CD4-positive, alpha-beta memory T cell (primary cell): ENCODE results near the gene CNTN2. TPM values are rescaled to one million over a fixed set of nuclear protein-coding genes. Genes with fewer than 3 reads are reported as not detected.
A peak's percentile ranks its signal among the peaks of the same experiment; 100 is the strongest.

Experiments
- CTCF ChIA-PET: fragments of 350-600 bp; sonication (Branson Sonifier 250); formaldehyde crosslinking; loops from one replicate; lab custom pipeline; 2021; ENCODE audit warnings: inconsistent platforms; ENCODE audit not compliant: partially characterized antibody; lab: Charles Lee
- POLR2A ChIA-PET: fragments of 350-600 bp; sonication (Branson Sonifier 250); formaldehyde crosslinking; loops from one replicate; lab custom pipeline; 2021; ENCODE audit not compliant: partially characterized antibody; lab: Charles Lee
- DNase-seq, 5 donors: peaks; one replicate each; pipeline versions ENCODE4 v3.0.0 to v3.0.0-alpha.2; 2020 to 2022; ENCODE audit warnings: mixed read lengths in 1 of 5
- H3K27ac ChIP-seq: one replicate; pipeline ENCODE4 v1.7.0; 2013; ENCODE audit warnings: low read depth, low read length
- H3K27me3 ChIP-seq: 2 replicates; pipeline ENCODE4 v1.7.0; 2013; ENCODE audit warnings: mild to moderate bottlenecking, low read length, moderate library complexity; ENCODE audit not compliant: insufficient read depth
- H3K36me3 ChIP-seq: 2 replicates; pipeline ENCODE4 v1.7.0; 2013; ENCODE audit warnings: mild to moderate bottlenecking, low read length, moderate library complexity; ENCODE audit not compliant: insufficient read depth
- H3K4me1 ChIP-seq: 2 replicates; pipeline ENCODE4 v1.7.0; 2013; ENCODE audit warnings: mild to moderate bottlenecking, low read length, moderate library complexity; ENCODE audit not compliant: insufficient read depth
- H3K4me3 ChIP-seq, 2 donors: one replicate each; pipeline ENCODE4 v1.7.0; 2013; ENCODE audit warnings: low read length in 2 of 2, mild to moderate bottlenecking in 1 of 2
- H3K9me3 ChIP-seq, 2 donors: one replicate each; pipeline ENCODE4 v1.7.0; 2013; ENCODE audit warnings: low read length in 2 of 2, control low read depth in 1 of 2; ENCODE audit not compliant: control insufficient read depth in 1 of 2
- H3K27ac Mint-ChIP-seq, 7 donors: one replicate each; pipeline ENCODE4 v1.8.0; 2020 to 2021; ENCODE audit warnings: mixed read lengths in 7 of 7, mild to moderate bottlenecking in 6 of 7, inconsistent platforms in 3 of 7, moderate library complexity in 3 of 7
- H3K27me3 Mint-ChIP-seq, 2 donors: one replicate each; pipeline ENCODE4 v1.8.0; 2020 to 2021; ENCODE audit warnings: mixed read lengths in 2 of 2
- H3K36me3 Mint-ChIP-seq, 2 donors: one replicate each; pipeline ENCODE4 v1.8.0; 2020 to 2021; ENCODE audit warnings: mixed read lengths in 2 of 2, inconsistent platforms in 1 of 2, mild to moderate bottlenecking in 1 of 2
- H3K4me1 Mint-ChIP-seq, 4 donors: one replicate each; pipeline ENCODE4 v1.8.0; 2020 to 2021; ENCODE audit warnings: mixed read lengths in 4 of 4, mild to moderate bottlenecking in 1 of 4
- H3K4me3 Mint-ChIP-seq, 8 donors: one replicate each; pipeline ENCODE4 v1.8.0; 2020 to 2021; ENCODE audit warnings: mixed read lengths in 8 of 8, mild to moderate bottlenecking in 7 of 8, moderate library complexity in 6 of 8, inconsistent platforms in 3 of 8
- H3K9me3 Mint-ChIP-seq, 8 donors: one replicate each; pipeline ENCODE4 v1.8.0; 2020 to 2021; ENCODE audit warnings: mixed read lengths in 8 of 8, mild to moderate bottlenecking in 5 of 8, inconsistent platforms in 3 of 8, moderate library complexity in 1 of 8
- intact Hi-C: fragments of 100-400 bp; cut with micrococcal nuclease; formaldehyde crosslinking; loops from one replicate; pipeline ENCODE4 v1.15.1; 2023
- polyA plus RNA-seq, 2 donors: library from polyadenylated mRNA; unstranded; fragments of 300-500 nt; fragmentation: Illumina TruSeq; gene quantifications; one replicate each; pipeline ENCODE4 v1.2.3, GENCODE V29; 2021
- total RNA-seq, 2 experiments: library from RNA; stranded (reverse); gene quantifications; one replicate each; pipeline ENCODE4 v1.2.3, GENCODE V29; 2021

CNTN2 gene
- total and polyA plus RNA-seq, 4 experiments from 2014 or later, result not detected

DNA sequence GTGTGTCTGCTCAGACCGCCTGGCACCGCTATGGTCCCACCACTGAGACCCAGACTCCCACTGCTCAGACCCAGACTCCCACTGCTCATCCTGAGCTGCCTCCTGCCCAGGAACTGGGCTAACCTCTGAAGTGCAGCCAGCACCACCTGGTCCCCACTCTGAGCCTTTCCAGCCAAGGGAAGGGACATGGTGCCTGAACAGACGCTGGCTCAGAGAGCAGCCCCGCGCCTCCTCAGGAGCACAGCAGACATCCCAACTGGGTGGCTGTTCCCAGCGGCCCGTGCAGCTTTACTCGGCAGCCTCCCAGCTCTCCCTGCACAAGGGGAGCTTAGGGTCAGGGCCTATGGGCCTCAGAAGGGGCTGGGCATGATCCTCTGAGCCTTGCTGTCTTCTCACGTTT, 27.8 kb upstream of the CNTN2 start:
- ChIA-PET POLR2A (no interaction called here), CTCF (no interaction called here)
- Mint-ChIP-seq H3K27ac (no peak overlapping the region), H3K4me3 (no peak overlapping the region), H3K36me3 (no peaks in the 10 kb centered on the region), H3K4me1 (no peaks in the 10 kb centered on the region), H3K27me3 (peaks cover 3 to 4% of the 10 kb centered on the region in 2 donors), H3K9me3 (no peaks in the 10 kb centered on the region)
- H3K4me1 ChIP-seq, result no peaks in the 10 kb centered on the region
- no peak overlapping the region for H3K4me3 ChIP-seq
- intact Hi-C loops, result no loop called here
- H3K27me3 ChIP-seq, result no peaks in the 10 kb centered on the region
- no peaks in the 10 kb centered on the region for H3K9me3 ChIP-seq
- no peak for DNase-seq
- no peak overlapping the region for H3K27ac ChIP-seq
- H3K36me3 ChIP-seq, result no peaks in the 10 kb centered on the region

- no peaks in the 10 kb centered on the region for H3K36me3 ChIP-seq
- peaks cover 3 to 4% of the 10 kb centered on the region in 2 donors for H3K27me3 Mint-ChIP-seq
- no peaks in the 10 kb centered on the region for H3K4me1 Mint-ChIP-seq
- H3K36me3 Mint-ChIP-seq, result no peaks in the 10 kb centered on the region
- intact Hi-C loops, result no loop called here
- no peak overlapping the region for H3K27ac ChIP-seq
- no peak for DNase-seq
- POLR2A ChIA-PET, result no interaction called here
- CTCF ChIA-PET, result no interaction called here
- no peaks in the 10 kb centered on the region for H3K4me1 ChIP-seq
- H3K27me3 ChIP-seq, result no peaks in the 10 kb centered on the region
- no peak overlapping the region for H3K4me3 Mint-ChIP-seq
- no peak overlapping the region for H3K27ac Mint-ChIP-seq
- H3K9me3 Mint-ChIP-seq, result no peaks in the 10 kb centered on the region
- no peak overlapping the region for H3K4me3 ChIP-seq
- H3K9me3 ChIP-seq, result no peaks in the 10 kb centered on the region
Observed at GRCh38 chr1:205016075-205016474, 26.9 kb upstream of the CNTN2 start.

- Mint-ChIP-seq H3K36me3 (no peaks in the 10 kb centered on the region), H3K4me1 (no peaks in the 10 kb centered on the region), H3K9me3 (no peaks in the 10 kb centered on the region), H3K4me3 (no peak overlapping the region), H3K27ac (no peak overlapping the region), H3K27me3 (peaks cover 3 to 4% of the 10 kb centered on the region in 2 donors)
- Histone ChIP-seq H3K4me1 (no peaks in the 10 kb centered on the region), H3K9me3 (no peaks in the 10 kb centered on the region), H3K36me3 (no peaks in the 10 kb centered on the region), H3K4me3 (no peak overlapping the region), H3K27ac (no peak overlapping the region), H3K27me3 (no peaks in the 10 kb centered on the region)
- ChIA-PET CTCF (no interaction called here), POLR2A (no interaction called here)
- intact Hi-C loops, result no loop called here
- no peak for DNase-seq
Observed at GRCh38 chr1:205016584-205016983, 26.4 kb upstream of the CNTN2 start.

DNA sequence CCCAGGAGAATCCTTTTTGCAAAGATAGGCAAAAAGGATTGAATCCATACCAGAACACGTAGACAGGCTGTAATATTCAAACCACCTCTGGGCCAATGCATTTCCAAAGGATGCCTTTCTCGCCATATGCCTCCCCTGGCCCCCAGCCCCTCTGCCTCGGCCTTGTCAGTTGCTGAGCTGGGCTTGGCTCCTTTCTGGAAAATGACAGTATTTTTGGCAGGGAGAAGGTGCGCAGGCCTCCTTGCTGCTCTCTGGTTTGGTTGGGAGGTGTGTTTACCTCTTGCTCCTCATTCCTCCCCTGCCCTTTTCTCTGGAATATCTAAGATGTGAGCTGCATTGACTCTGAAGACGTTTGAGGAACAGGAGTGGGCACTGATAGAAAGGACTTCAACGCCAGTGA, 26.0 kb upstream of the CNTN2 start:
- Histone ChIP-seq H3K36me3 (no peaks in the 10 kb centered on the region), H3K27ac (no peak overlapping the region), H3K4me1 (no peaks in the 10 kb centered on the region), H3K4me3 (no peak overlapping the region), H3K9me3 (no peaks in the 10 kb centered on the region), H3K27me3 (no peaks in the 10 kb centered on the region)
- no peak for DNase-seq
- no peak overlapping the region for H3K4me3 Mint-ChIP-seq
- H3K4me1 Mint-ChIP-seq, result no peaks in the 10 kb centered on the region
- H3K27ac Mint-ChIP-seq, result no peak overlapping the region
- H3K27me3 Mint-ChIP-seq, result peaks cover 3 to 4% of the 10 kb centered on the region in 2 donors
- ChIA-PET POLR2A (no interaction called here), CTCF (no interaction called here)
- no peaks in the 10 kb centered on the region for H3K36me3 Mint-ChIP-seq
- no peaks in the 10 kb centered on the region for H3K9me3 Mint-ChIP-seq
- intact Hi-C loops, result no loop called here

DNA sequence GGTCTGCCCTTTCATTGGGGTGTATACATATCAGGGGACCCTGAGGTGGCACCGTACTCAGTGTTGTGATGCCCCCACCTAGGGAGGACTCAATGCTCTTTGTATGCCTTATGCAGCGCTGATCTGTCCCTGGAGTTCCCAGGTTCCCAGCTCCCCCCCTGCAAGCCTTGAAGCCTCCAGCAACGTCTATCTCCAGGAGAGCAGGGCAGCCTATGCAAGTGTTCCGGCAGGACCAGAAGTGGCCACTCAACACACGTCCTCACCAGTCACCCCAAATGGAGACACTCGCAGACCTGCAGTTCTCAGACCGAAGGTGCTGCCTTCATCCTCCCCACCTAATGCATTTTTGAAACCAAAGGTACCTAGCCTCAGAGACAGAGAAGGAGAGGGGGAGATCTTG, 25.2 kb upstream of the CNTN2 start:
- Mint-ChIP-seq H3K27me3 (peaks cover 6% of the 10 kb centered on the region in 2 donors), H3K27ac (peak overlapping the region in 1 of 7 donors; percentile 8), H3K4me1 (no peaks in the 10 kb centered on the region), H3K36me3 (no peaks in the 10 kb centered on the region), H3K4me3 (no peak overlapping the region), H3K9me3 (no peaks in the 10 kb centered on the region)
- Histone ChIP-seq H3K4me3 (no peak overlapping the region), H3K36me3 (no peaks in the 10 kb centered on the region), H3K4me1 (no peaks in the 10 kb centered on the region), H3K9me3 (no peaks in the 10 kb centered on the region), H3K27ac (no peak overlapping the region), H3K27me3 (no peaks in the 10 kb centered on the region)
- CTCF ChIA-PET, result no interaction called here
- intact Hi-C loops, result no loop called here
- DNase-seq, result no peak
- POLR2A ChIA-PET, result no interaction called here

- H3K27ac Mint-ChIP-seq, result no peak overlapping the region
- Histone ChIP-seq H3K27me3 (no peaks in the 10 kb centered on the region), H3K4me3 (no peak overlapping the region), H3K27ac (no peak overlapping the region), H3K36me3 (no peaks in the 10 kb centered on the region), H3K4me1 (no peaks in the 10 kb centered on the region), H3K9me3 (no peaks in the 10 kb centered on the region)
- H3K4me3 Mint-ChIP-seq, result no peak overlapping the region
- H3K4me1 Mint-ChIP-seq, result no peaks in the 10 kb centered on the region
- H3K9me3 Mint-ChIP-seq, result no peaks in the 10 kb centered on the region
- intact Hi-C loops, result no loop called here
- ChIA-PET CTCF (no interaction called here), POLR2A (no interaction called here)
- H3K36me3 Mint-ChIP-seq, result no peaks in the 10 kb centered on the region
- H3K27me3 Mint-ChIP-seq, result peaks cover 6% of the 10 kb centered on the region in 2 donors
- no peak for DNase-seq
Observed at GRCh38 chr1:205018381-205018780, 24.6 kb upstream of the CNTN2 start.

- Mint-ChIP-seq H3K36me3 (no peaks in the 10 kb centered on the region), H3K9me3 (no peaks in the 10 kb centered on the region), H3K4me1 (no peaks in the 10 kb centered on the region), H3K27me3 (peaks cover 5 to 7% of the 10 kb centered on the region in 2 donors), H3K27ac (no peak overlapping the region), H3K4me3 (no peak overlapping the region)
- intact Hi-C loops, result no loop called here
- ChIA-PET CTCF (no interaction called here), POLR2A (no interaction called here)
- H3K4me3 ChIP-seq, result no peak overlapping the region
- no peaks in the 10 kb centered on the region for H3K9me3 ChIP-seq
- no peaks in the 10 kb centered on the region for H3K4me1 ChIP-seq
- H3K27ac ChIP-seq, result no peak overlapping the region
- H3K27me3 ChIP-seq, result no peaks in the 10 kb centered on the region
- no peaks in the 10 kb centered on the region for H3K36me3 ChIP-seq
- no peak for DNase-seq
Observed at GRCh38 chr1:205020466-205020865, 22.5 kb upstream of the CNTN2 start.

- ChIA-PET CTCF (no interaction called here), POLR2A (no interaction called here)
- no peaks in the 10 kb centered on the region for H3K36me3 Mint-ChIP-seq
Observed at GRCh38 chr1:205024679-205025078, 18.3 kb upstream of the CNTN2 start.

More at GRCh38 chr1:205024679-205025078, 18.3 kb upstream of the CNTN2 start:
- no peaks in the 10 kb centered on the region for H3K36me3 ChIP-seq
- H3K9me3 ChIP-seq, result no peaks in the 10 kb centered on the region
- H3K9me3 Mint-ChIP-seq, result no peaks in the 10 kb centered on the region
- H3K4me1 Mint-ChIP-seq, result no peaks in the 10 kb centered on the region
- intact Hi-C loops, result no loop called here
- no peak overlapping the region for H3K27ac ChIP-seq
- H3K27me3 Mint-ChIP-seq, result peaks cover 4 to 5% of the 10 kb centered on the region in 2 donors
- H3K4me3 ChIP-seq, result no peak overlapping the region
- no peaks in the 10 kb centered on the region for H3K4me1 ChIP-seq
- no peak for DNase-seq
- no peak overlapping the region for H3K27ac Mint-ChIP-seq
- no peak overlapping the region for H3K4me3 Mint-ChIP-seq
- H3K27me3 ChIP-seq, result no peaks in the 10 kb centered on the region
